K562 (cell line): ENCODE data around the gene TOMM22. TPM values are rescaled to one million over a fixed set of nuclear protein-coding genes. Genes with fewer than 3 reads are reported as not detected.
A peak's percentile ranks its signal among the peaks of the same experiment; 100 is the strongest.

Experiments used
- EP400 ChIP-seq: fragments of 450-650 bp; IDR thresholded peaks from 2 replicates; pipeline ENCODE4 v1.6.1; 2017; ENCODE audit warnings: antibody characterized with exemption, mild to moderate bottlenecking, moderate library complexity
- FOXK1 ChIP-seq: sonication (generic); formaldehyde crosslinking; IDR thresholded peaks from 2 replicates; pipeline ENCODE4 v1.8.0; 2022; ENCODE audit warnings: missing genetic modification reagents, mild to moderate bottlenecking, borderline replicate concordance
- GATAD2B ChIP-seq: fragments of 450-650 bp; IDR thresholded peaks from 2 replicates; pipeline ENCODE4 v1.6.1; 2017; ENCODE audit warnings: mild to moderate bottlenecking, borderline replicate concordance
- MITF ChIP-seq: IDR thresholded peaks from 2 replicates; pipeline ENCODE4 v1.6.1; 2014; ENCODE audit warnings: antibody characterized with exemption
- MYC ChIP-seq, 2 experiments: fragments of 250-450 bp in 1 of 2; sonication (Bioruptor Pico) in 1 of 2; IDR thresholded peaks; 2 replicates each; pipeline versions ENCODE4 v1.5.1 to v1.6.1; 2012 to 2021; ENCODE audit warnings: low read depth in 2 of 2, borderline replicate concordance in 1 of 2, improper control_type of control experiment in 1 of 2, low read length in 1 of 2, mild to moderate bottlenecking in 1 of 2, moderate library complexity in 1 of 2
- SLC30A9 ChIP-seq: fragments of 250-450 bp; sonication (Bioruptor Pico); IDR thresholded peaks from 2 replicates; pipeline ENCODE4 v1.8.0; 2022; ENCODE audit warnings: mild to moderate bottlenecking, moderate library complexity
- polyA plus RNA-seq, 8 experiments: library from polyadenylated mRNA; depleted of rRNA in 4 of 8; stranded (reverse) in 5 of 8; unstranded in 3 of 8; fragments of >200 nt; fragmentation: Nextera tagmentation in 2 of 8; fragmentation: Illumina TruSeq in 1 of 8; extraction: Ambion mirVana in 2 of 8; extraction: Trizol in 1 of 8; gene quantifications; 2 replicates each; pipeline versions ENCODE4 v1.2.1 to v1.2.3, GENCODE V29; 2011 to 2014; ENCODE audit warnings: inconsistent platforms in 1 of 8, missing spikeins in 1 of 8
- total RNA-seq, 7 experiments: library from RNA; depleted of rRNA in 6 of 7; stranded (reverse); fragments of >200 nt in 6 of 7; fragmentation: Illumina TruSeq in 2 of 7; extraction: Trizol in 2 of 7; gene quantifications; 2 replicates each; pipeline versions ENCODE4 v1.2.1 to v1.2.3, GENCODE V29; 2011 to 2021; ENCODE audit warnings: low replicate concordance in 1 of 7
- TF ChIP-seq, protein P1 (sequence below): sonication (generic); formaldehyde crosslinking; IDR thresholded peaks from 2 replicates; pipeline ENCODE4 v1.8.0; 2023; ENCODE audit warnings: mild to moderate bottlenecking, missing genetic modification reagents

Gene TOMM22
- total and polyA plus RNA-seq, 9 of the 15 experiments (the other 6 are each of a cell fraction or from before 2014, with no cell fraction given), result 25.8 to 108 (median 73.8) TPM

DNA sequence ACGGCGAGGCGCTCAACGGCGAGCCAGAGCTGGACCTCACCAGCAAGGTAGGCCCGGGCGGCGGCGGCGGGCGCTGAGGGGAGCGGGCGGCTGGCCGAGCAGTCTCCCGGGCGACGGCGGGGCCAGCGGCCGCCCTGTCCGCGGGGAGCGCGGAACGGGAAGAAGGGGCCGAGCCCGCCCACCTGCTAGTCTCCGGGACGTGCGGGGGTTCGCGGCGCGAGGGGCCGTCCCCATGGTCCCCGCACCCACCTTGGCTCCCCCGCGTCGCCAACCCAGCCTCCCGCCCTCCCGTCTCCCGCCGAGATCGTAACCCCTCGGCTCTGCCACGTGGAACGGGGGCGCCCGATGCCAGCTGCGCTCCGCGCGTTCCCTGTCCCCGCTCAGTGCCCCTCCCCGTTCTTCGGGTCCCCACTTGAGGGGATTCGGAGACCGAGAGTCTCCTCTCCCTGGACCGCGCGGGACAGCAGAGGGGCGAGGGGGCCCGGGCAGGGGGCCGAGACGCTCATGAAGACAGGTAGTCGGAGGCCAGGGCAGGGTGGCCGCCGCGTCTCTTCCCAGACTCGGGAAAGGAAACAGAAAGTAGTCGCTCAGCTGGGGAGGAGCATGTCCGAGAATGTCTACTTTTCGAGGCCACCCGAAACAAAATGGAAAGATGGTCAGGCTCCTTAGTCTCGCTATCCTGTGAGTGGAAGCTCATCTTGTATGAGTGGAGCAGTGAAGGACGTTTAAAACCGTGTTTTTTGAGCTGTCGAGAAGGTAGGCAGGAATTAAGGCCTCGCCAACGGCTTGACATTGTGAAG is 24.5 kb downstream of the TOMM22 start (continued):
- TF ChIP-seq, protein P1, sequence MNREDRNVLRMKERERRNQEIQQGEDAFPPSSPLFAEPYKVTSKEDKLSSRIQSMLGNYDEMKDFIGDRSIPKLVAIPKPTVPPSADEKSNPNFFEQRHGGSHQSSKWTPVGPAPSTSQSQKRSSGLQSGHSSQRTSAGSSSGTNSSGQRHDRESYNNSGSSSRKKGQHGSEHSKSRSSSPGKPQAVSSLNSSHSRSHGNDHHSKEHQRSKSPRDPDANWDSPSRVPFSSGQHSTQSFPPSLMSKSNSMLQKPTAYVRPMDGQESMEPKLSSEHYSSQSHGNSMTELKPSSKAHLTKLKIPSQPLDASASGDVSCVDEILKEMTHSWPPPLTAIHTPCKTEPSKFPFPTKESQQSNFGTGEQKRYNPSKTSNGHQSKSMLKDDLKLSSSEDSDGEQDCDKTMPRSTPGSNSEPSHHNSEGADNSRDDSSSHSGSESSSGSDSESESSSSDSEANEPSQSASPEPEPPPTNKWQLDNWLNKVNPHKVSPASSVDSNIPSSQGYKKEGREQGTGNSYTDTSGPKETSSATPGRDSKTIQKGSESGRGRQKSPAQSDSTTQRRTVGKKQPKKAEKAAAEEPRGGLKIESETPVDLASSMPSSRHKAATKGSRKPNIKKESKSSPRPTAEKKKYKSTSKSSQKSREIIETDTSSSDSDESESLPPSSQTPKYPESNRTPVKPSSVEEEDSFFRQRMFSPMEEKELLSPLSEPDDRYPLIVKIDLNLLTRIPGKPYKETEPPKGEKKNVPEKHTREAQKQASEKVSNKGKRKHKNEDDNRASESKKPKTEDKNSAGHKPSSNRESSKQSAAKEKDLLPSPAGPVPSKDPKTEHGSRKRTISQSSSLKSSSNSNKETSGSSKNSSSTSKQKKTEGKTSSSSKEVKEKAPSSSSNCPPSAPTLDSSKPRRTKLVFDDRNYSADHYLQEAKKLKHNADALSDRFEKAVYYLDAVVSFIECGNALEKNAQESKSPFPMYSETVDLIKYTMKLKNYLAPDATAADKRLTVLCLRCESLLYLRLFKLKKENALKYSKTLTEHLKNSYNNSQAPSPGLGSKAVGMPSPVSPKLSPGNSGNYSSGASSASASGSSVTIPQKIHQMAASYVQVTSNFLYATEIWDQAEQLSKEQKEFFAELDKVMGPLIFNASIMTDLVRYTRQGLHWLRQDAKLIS (CRISPR knock-in tag), result 0 out of 2 replicates have a peak, but pooled peaks have one; percentile 31
- TF ChIP-seq FOXK1 (CRISPR knock-in tag) (0 out of 2 replicates have a peak, but pooled peaks have one; percentile 40), EP400 (0 out of 2 replicates have a peak, but pooled peaks have one; percentile 45), SLC30A9 (CRISPR knock-in tag) (no peak), GATAD2B (peak; percentile 47; the same call in 1 of the 2 replicates), MITF (no peak), MYC (IDR thresholded peaks at IDR 0.05; ENCODE audit: low read depth, low read length) (peak; percentile 27; the same call in 1 of the 2 replicates), MYC (CRISPR knock-in tag; IDR thresholded peaks at IDR 0.05; ENCODE audit: borderline replicate concordance, low read depth) (no peak)
